GM12891 (cell line): Measurements from ENCODE around the gene CBFA2T3.

Experiments
- PAX5 ChIP-seq: IDR thresholded peaks from 2 replicates; pipeline ENCODE4 v1.6.1; 2011; ENCODE audit warnings: low read length, moderate library complexity, mild to moderate bottlenecking; ENCODE audit not compliant: insufficient read depth, severe bottlenecking
- POLR2A ChIP-seq: IDR thresholded peaks from 2 replicates; pipeline ENCODE4 v1.6.1; 2011; ENCODE audit warnings: low read depth, low read length, control low read depth
- POLR2AphosphoS5 ChIP-seq: IDR thresholded peaks from 2 replicates; pipeline ENCODE4 v1.6.1; 2011; ENCODE audit warnings: low read depth, low read length, control low read depth
- SPI1 ChIP-seq: IDR thresholded peaks from 2 replicates; pipeline ENCODE4 v1.6.1; 2011; ENCODE audit warnings: low read depth, low read length, control low read depth
- TAF1 ChIP-seq: IDR thresholded peaks from 2 replicates; pipeline ENCODE4 v1.6.1; 2011; ENCODE audit warnings: low read depth, low read length, control low read depth

DNA sequence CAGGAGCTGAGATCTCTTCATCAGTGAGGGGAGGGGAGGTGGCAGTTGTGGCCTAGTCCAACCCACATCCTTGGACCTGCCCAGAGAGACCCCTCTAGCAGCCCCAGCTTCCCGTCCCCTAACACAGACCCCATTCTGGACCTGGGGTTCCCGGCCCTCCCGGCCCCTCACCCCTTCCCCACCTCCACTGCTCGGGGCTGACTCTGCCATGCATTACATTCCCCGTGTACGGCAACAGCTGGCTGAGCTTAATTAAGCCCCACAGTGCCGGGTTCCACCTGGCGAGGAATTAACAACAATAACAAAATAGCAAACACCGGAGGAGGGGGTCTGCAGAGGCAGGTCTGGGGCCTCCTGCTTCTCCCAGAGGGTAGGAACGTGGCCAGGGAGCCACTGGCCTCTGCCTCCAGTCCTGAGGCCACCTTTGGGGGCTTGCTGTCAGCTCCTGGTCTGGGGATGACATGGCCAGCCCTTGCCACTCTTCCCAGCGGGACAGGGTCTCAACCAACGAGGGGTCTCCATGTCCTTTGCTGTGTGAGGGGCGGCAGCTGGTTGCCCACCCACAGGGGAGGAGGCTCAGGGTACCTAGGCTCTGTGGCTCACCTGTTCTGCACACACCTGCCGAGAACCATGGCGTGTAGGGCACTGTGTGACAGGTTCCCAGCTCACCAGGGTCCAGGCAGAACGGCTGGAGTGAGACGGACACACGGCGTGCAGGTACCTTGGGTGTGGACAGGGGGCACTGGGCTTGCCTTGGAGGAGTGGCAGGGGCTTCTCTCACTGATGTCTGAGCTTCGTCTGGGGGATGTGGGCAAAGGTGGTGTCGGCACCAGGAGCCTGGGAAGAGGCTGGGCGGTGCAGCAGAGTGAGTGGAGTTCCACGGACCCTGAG lies 46.9 kb upstream of the CBFA2T3 start:
- TF ChIP-seq POLR2A, result no peak
- no peak for TF ChIP-seq TAF1
- no peak for TF ChIP-seq POLR2AphosphoS5
- TF ChIP-seq PAX5, result no peak
- no peak for TF ChIP-seq SPI1
